ENCODE results near the gene ABCA13.

Gene ABCA13

GRCh38 chr7:48292949-48293348, 121.7 kb downstream of the ABCA13 start:
- no peak overlapping the region for H3K4me2 ChIP-seq (ENCODE audit: low read length)
- H3K9me3 ChIP-seq (ENCODE audit: control insufficient read depth, insufficient read depth, low read length), result no peaks in the 10 kb centered on the region
- no peak overlapping the region for H3K27ac ChIP-seq (ENCODE audit: low read depth, low read length)
- no peaks in the 10 kb centered on the region for H3K4me1 ChIP-seq (ENCODE audit: control insufficient read depth, low read length)
- TF ChIP-seq CTCF (IDR thresholded peaks at IDR 0.05; ENCODE audit: low read depth, low read length, poor library complexity, severe bottlenecking) (no peak), EZH2phosphoT487 (IDR thresholded peaks at IDR 0.05; ENCODE audit: borderline replicate concordance, low read length) (no peak)
- H3F3A ChIP-seq (ENCODE audit: control insufficient read depth, insufficient read depth), result no peaks in the 10 kb centered on the region
- H3K79me2 ChIP-seq (ENCODE audit: control insufficient read depth, low read length), result no peaks in the 10 kb centered on the region
- H3K4me3 ChIP-seq (ENCODE audit: low read length), result no peak overlapping the region
- no peaks in the 10 kb centered on the region for H3K36me3 ChIP-seq (ENCODE audit: control insufficient read depth, low read length)
- H4K20me1 ChIP-seq (ENCODE audit: control insufficient read depth, insufficient read depth, low read depth, low read length), result no peaks in the 10 kb centered on the region
- H3K9me2 ChIP-seq (replicated peaks; ENCODE audit: control insufficient read depth, low read length), result no peaks in the 10 kb centered on the region
- H3K27me3 ChIP-seq (ENCODE audit: control insufficient read depth, low read length), result no peaks in the 10 kb centered on the region

- H3K4me3 ChIP-seq (ENCODE audit: low read length), result no peak overlapping the region
- no peak overlapping the region for H3K4me2 ChIP-seq (ENCODE audit: low read length)
- no peaks in the 10 kb centered on the region for H3K9me3 ChIP-seq (ENCODE audit: control insufficient read depth, insufficient read depth, low read length)
- no peaks in the 10 kb centered on the region for H3K4me1 ChIP-seq (ENCODE audit: control insufficient read depth, low read length)
- TF ChIP-seq EZH2phosphoT487 (IDR thresholded peaks at IDR 0.05; ENCODE audit: borderline replicate concordance, low read length), result no peak
- TF ChIP-seq CTCF (IDR thresholded peaks at IDR 0.05; ENCODE audit: low read depth, low read length, poor library complexity, severe bottlenecking), result no peak
- no peaks in the 10 kb centered on the region for H3K9me2 ChIP-seq (replicated peaks; ENCODE audit: control insufficient read depth, low read length)
- H3K79me2 ChIP-seq (ENCODE audit: control insufficient read depth, low read length), result no peaks in the 10 kb centered on the region
- H3K27me3 ChIP-seq (ENCODE audit: control insufficient read depth, low read length), result 0 out of 2 replicates have a peak, but pooled peaks cover 3% of the 10 kb centered on the region
- H3K27ac ChIP-seq (ENCODE audit: low read depth, low read length), result no peak overlapping the region
- H3K36me3 ChIP-seq (ENCODE audit: control insufficient read depth, low read length), result no peaks in the 10 kb centered on the region
- H4K20me1 ChIP-seq (ENCODE audit: control insufficient read depth, insufficient read depth, low read depth, low read length), result no peaks in the 10 kb centered on the region; the same call in 1 of the 2 replicates
- no peaks in the 10 kb centered on the region for H3F3A ChIP-seq (ENCODE audit: control insufficient read depth, insufficient read depth)
Measured at GRCh38 chr7:48295296-48295971, 124.2 kb downstream of the ABCA13 start.

GRCh38 chr7:48296966-48297365, 125.7 kb downstream of the ABCA13 start:
- H3K9me2 ChIP-seq (replicated peaks; ENCODE audit: control insufficient read depth, low read length), result no peaks in the 10 kb centered on the region
- H3K4me3 ChIP-seq (ENCODE audit: low read length), result no peak overlapping the region
- H3K9me3 ChIP-seq (ENCODE audit: control insufficient read depth, insufficient read depth, low read length), result no peaks in the 10 kb centered on the region
- H4K20me1 ChIP-seq (ENCODE audit: control insufficient read depth, insufficient read depth, low read depth, low read length), result no peaks in the 10 kb centered on the region; the same call in 1 of the 2 replicates
- no peaks in the 10 kb centered on the region for H3K4me1 ChIP-seq (ENCODE audit: control insufficient read depth, low read length)
- no peak overlapping the region for H3K27ac ChIP-seq (ENCODE audit: low read depth, low read length)
- no peaks in the 10 kb centered on the region for H3K36me3 ChIP-seq (ENCODE audit: control insufficient read depth, low read length)
- no peaks in the 10 kb centered on the region for H3F3A ChIP-seq (ENCODE audit: control insufficient read depth, insufficient read depth)
- TF ChIP-seq EZH2phosphoT487 (IDR thresholded peaks at IDR 0.05; ENCODE audit: borderline replicate concordance, low read length), result no peak
- no peak for TF ChIP-seq CTCF (IDR thresholded peaks at IDR 0.05; ENCODE audit: low read depth, low read length, poor library complexity, severe bottlenecking)
- H3K27me3 ChIP-seq (ENCODE audit: control insufficient read depth, low read length), result 0 out of 2 replicates have a peak, but pooled peaks cover 3% of the 10 kb centered on the region
- no peak overlapping the region for H3K4me2 ChIP-seq (ENCODE audit: low read length)
- no peaks in the 10 kb centered on the region for H3K79me2 ChIP-seq (ENCODE audit: control insufficient read depth, low read length)

Data from DOHH2 (cell line).